GM19328 (cell line): ENCODE measurements around the gene OTOP3.
"Not testable (repeated sequence)": the region's sequence is repeated elsewhere in the genome, so short reads cannot be mapped to it uniquely, and the experiment has no call there.

ENCODE experiments used
- ATAC-seq: cut with Tn5 transposase; IDR thresholded peaks from one replicate; pipeline ENCODE4 v1.9.1; 2021; ENCODE audit warnings: mild to moderate bottlenecking, moderate library complexity; ENCODE audit not compliant: unreplicated experiment

The OTOP3 gene

DNA sequence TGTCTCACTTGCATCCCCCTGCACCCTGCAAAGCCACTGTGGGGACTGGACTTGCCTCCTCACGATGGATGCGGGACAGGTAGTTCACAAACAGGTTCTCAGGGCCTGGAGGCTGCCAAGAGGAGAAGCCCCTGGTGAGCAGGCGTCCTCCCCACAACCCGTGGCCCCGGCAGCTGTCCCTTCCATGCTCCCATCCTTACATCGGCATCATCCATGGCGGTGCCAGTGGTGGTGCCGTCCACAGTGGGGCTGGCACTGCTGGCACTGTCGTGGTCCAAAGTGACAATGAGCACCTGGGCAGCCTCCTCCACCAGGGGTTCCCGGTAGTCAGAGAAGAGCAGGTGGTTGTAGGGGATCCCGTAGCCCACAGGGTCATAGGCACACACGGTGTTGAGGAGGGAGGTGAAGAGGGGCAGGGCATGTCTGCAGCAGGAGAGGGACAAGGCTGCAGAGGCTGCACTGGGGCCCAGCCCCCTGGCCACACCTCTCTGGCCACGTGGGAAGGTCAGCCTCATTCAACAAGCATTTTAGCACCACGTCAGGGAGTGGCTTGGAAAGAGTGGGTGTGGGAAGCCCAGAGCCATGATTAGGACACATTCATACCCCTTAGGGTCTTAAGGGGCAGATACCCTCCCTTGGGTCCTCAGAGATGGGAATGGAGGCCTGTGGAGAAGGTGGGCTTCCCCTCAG is 24.3 kb downstream of the OTOP3 start:
- no peak for ATAC-seq

DNA sequence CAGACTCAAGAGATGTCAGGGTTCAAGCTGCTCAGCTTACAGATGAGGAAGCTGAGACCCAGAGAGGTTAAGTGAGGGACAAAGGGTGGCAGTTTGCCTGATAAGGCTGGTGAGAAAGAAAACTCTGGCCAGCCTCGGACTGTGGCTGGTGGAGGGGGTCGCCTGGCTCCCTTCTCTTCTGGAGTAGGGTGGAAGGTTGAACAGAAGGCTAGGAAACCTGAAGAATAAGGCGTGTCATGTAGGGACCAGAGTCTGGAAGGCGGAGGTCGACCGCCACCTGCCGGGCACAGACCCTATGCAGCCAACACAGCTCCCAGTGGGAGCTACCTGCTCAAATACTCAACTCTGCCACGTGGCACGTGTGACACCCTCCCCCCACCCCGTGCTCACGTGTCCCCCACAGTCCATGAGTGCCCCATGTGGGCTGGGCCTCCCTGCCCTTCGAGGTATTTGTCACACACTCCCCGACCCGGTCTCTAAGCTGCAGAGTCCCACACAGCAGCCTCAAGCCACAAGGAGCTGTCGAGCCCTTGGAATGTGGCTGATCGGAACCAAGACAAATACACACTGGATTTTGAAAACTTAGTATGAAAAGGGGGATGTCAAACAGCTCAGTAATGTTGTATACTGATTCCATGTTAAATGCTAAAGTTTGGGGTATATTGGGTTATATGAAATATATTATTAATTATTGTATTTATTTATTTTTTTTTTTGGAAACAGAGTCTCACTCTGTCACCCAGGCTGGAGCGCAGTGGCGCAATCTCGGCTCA is 25.1 kb downstream of the OTOP3 start:
- no peak for ATAC-seq

DNA sequence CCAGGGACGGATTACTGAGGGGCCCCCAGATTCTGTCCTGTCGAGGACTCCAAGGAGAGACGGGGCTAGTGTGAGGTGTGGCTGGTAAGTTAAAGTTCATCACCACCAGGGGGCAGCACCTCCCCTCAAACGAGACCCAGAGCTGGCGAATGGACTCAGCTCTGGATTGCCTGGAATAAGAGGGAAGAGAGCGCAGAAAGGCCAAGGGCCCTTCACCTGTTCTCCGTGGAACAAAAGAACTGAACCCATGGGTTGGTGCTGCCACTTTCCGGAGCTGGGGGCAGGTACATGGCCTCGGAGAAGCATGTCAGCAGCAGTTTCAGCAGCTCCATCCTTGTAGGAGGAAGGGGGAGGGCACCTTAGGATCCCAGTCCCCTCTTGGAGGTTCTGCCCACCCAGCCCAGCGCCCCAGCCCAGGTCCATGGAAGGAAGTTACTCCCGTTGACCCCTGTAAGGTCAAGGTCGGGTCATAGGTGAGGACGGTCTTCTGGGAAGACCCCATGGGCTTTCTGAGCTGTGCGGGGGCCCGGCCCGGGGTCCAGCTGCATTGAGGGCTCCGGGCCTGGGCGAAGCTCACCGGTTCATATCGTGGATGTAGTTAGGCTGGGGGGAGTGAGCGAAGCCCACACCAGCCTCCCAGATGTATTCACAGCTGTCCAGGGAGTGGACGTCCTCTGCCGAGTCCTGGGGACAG is 26.1 kb downstream of the OTOP3 start:
- ATAC-seq = no peak

DNA sequence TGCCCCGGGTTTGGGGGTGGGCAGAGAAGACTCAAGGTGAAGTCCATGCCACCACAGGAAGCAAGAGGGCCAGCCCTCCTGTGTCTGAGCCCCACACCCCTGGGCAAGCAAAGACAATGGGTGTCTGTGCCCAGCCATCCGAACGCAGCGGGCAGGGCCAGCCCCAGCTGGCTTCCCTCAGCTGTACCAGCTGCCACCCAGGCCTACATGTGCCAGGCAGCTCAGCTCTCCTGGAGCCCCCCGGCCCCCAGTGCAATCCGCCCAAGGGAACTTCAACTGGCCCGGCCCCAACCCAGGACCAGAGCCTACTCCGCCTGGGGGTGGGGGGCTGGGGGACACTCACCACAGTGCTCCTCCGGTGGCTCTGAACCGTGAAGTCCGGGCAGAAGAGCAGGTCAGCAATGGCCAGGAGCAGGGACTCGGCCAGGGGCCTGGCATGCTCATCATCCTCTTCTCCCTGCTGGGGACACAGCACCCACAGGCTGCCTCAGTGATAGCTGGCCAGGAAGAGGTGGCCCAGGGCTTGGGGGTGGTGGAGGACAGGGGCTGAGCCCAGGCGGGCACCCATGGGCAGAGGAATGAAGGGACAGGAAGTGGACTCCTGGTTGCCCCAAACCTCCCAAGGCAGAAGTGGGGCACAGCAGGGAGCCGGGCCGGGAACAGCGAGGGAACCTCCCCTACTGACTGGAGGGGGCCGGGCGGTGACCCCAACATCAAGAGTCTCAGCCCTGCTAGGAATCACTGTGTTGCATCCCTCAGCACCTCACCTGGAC is 27.1 kb downstream of the OTOP3 start:
- no peak for ATAC-seq

DNA sequence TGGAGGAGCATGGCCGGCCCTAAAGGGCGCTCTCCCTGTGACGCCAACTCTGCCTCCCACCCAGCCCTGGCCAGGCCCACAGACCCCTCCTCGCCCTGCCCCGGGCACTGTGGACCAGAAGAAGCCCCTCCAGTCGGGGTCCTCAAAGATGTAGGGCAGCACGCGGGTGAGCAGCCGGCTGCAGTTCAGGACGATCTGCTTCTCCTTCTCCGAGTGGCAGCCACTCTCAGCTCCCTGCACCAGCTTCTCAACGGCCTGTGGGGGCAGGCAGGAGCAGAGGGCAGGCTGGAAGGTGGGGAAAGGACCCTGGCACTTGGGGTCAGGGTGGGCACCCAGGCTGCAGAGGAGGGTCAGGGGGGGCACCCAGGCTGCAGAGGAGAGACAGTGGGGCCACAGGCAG is 28.0 kb downstream of the OTOP3 start:
- no peak for ATAC-seq

DNA sequence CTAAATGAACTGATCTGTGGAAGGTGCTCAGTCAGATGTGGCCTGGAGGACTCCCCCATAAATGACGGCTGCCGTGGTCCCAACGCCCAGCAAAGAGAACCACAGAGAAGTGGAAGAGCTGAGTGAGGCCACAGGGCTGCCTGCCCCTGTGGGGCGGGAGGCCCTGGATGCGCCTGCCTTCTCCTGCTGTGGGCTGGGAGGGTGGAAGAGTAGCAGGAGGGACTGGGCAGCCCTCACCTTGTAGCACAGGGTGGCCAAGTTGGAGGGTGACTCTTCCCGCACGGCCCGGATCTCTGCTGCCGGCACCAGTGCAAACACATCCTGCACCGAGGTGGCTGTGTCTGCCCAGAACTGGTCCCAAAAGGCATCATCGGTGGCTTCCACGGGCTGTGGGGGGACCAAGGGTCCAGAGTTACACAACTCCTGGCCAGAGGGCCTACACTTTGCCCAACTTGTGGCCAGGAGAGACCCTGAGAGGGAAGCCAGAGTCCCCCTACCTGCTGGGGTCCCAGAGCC is 28.6 kb downstream of the OTOP3 start:
- ATAC-seq = no peak

DNA sequence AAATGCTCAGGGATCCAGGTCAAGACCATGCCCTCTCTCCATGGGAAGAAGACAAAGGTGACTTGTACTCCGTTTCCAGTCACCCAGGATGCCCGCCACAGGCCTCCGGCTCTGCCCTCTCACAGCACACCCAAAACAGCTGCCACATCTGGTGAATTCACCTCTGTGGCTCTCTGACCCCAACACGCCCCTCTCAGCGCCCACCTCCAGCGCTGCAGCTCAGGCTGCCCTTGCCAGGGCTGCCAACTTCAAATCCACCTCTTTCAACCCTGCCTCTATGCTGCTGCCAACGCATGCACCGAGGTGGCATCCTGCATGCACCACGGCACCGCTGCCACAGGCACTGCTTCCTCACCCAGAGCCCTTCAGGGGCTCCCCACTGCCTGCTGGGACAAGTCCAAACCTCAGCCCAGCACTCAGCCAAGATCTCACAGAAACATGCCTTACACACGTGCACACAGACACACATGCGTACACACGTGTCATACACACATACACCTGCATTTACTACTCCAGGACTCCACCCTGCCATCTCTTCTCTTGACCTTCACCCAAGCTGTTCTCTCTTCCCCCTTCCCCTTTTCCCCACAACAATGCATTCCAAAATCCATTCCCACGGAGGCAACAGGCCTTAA is 29.4 kb downstream of the OTOP3 start:
- no peak for ATAC-seq

DNA sequence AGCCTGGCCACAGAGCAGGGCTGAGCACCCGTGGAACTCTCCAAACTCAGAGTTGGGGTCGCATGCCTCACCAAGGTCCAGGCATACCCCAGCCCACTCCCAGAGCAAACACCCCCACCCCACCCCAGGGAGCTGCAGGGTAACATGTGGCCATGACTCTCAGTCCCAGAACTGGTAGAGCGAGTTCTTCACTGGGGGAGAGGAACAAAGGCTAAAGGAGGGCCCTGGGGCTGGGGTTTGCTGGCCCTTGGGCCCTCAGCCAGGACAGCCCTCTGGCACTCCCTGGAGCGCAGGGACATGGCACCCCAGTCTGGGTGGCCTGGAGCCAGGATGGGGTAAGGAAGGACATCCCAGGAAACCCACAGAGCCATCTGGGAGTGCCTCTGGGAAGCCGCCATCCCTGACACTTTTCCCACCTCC is 32.7 kb downstream of the OTOP3 start:
- ATAC-seq = no peak

DNA sequence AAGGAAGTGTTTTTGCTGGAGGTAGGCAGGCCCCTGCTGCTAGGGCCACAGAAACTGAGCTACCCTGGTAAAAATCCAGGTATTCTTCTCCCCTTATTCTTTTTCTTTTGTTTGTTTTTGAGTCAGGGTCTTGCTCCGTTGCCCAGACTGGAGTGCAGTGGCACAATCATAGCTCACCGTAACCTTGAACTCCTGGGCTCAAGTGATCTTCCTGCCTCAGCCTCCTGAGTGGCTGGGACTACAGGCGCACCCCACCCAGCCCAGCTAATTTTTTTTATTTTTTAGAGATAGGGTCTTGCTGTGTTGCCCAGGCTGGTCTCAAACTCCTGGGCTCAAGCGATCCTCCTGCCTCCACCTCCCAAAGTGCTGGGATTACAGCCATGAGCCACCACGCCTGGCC is 33.8 kb downstream of the OTOP3 start:
- not testable (repeated sequence) for ATAC-seq

DNA sequence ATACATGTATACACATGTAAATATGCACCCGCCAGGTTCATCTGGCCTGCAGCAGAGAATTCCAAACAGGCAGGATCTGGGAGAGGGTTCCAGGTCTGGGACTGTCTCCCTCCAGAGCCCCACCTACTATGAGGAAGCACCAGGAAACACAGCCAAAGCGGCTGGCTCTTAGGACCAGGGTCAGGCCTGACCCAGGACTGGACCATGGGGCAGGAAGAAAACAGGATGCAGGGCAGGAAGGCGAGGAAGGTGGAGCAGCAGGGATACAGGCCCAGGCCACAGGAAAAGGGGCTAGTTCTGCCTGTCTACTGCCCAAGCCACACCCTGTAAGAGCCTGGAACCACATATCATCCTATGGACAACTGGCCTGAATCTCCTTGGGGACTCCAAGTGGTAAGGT is 34.7 kb downstream of the OTOP3 start:
- no peak for ATAC-seq

DNA sequence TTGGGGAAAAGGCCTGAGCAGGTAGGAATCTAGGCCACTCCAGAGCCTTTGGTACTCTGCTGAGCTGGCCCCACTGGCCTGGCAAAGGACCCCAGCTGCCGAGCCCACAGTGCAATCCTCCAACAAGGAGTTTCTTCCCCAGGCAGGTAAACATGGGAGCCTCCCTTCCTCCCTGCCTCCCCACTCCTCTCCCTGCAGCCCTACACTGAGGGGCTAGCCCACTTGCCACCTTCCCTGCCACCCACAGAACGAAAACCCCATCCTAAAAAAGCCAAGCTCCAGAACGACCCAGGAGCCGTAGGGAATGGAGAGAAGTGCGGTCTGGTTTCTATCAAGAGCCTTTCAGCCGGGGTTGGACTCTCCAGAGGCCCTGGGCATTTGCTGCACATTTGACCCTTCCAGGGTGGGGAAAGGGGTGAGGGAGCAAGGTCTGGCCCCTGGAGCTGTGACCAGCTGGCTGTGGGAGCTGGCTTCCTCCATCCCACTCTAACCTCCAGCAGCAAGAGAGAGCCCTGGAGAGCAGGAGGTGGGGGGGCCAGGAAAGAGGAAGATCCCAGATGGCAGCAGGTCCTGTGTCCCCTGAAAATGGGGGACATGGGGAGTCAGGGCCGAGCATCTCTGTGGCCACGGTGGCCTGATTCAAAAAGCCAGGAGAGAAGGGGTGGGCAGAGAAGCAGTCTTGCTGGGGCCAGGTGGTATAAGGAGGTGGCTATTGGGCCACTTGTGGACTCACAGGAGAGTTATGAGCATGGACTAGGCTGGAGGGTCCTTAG is 35.6 kb downstream of the OTOP3 start:
- no peak for ATAC-seq

DNA sequence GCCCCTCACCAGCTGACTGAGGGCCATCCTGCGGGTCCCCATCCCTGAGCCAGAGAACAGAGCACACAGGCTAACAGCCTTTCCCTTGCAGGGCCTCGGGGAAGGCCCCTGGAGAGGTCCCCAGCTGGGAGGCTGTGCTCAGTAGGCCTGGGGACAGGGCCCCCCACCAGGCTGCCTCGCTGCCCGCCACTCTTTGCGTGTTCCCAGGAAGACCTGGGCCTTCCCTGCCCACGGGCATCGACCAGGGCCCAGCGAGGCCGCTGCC is 36.1 kb downstream of the OTOP3 start:
- ATAC-seq = no peak

DNA sequence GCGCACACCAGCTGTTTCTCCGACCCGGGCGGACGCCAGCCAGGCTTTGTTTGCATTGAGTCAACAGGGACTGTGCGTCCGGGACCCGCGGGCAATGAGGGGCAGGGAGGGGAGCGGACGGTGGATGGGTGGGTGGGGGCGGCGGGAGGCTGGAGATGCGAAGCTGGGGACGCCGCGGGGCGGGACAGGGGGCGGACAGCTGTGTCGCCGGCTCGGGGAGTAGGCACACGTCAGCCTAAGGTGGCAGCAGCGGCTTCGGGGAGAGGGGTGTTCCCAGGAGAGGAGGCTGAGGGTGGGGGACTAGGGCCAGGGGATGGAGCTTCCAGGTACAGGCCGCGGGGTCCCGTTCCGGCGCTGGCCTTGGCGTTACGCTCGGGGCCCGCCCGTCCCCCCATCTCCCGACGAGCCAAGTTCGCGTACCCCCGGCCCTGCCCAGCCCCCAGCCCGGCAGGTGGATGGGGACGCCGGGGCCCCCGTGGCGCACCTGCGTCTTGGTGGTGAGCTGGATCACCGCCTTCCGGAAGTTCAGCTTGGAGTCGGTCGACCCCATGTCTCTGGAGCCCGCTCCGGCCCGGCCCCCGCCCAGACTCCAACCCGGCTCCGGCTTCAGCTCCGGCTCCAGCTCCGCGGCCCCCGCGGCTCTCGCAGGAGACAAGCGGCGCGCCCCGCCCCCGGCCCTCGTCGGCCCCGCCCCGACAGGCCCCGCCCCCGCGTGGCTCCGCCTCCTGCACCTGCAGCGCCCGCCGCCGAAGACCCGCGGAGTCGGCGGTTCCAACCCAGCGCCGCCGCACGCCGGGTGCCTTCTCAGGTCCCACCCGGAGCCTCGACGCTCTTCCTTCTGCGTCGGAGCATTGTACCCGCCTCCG is 36.6 kb downstream of the OTOP3 start, which contains the start of gene HID1:
Gene HID1, minus strand, starts transcription at position 653 of the 866 bp plus-strand sequence. Its CDS starts 103 bp downstream, at position 550.
- no peak for ATAC-seq

DNA sequence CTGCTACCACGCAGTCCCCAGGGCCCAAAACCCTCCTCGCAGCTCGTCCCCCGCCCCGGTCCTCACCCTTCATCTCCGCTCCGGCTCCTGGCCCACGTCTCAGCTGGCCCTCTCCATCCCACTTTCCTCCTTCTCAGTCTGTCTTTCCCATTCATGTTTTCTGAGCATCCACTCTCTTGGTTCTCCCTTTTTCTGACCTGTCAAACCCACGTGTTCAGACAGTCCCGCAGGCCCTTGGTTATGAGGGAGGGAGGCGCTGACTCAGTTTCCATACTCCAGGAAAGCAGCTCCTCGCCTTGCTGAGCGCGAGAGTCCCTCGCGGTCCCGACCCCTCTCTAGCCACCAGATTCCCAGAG is 37.3 kb downstream of the OTOP3 start:
- ATAC-seq = no peak

DNA sequence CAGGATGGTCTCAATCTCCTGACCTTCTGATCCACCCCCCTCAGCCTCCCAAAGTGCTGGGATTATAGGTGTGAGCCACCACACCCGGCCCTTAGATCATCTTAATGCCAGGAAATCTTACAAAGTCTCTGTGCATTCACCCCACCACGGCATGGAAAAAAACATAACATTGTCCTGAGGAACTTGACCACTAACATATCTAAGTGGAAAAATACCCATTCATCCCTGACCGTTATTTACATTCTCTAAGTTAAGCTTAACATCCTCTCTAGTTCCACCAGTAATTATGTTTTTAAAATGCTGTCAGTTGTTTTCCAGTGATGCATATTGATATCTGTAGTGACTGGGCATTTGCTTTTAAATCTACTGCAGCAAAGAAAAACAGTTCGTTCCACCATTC is 40.2 kb downstream of the OTOP3 start:
- ATAC-seq = no peak

DNA sequence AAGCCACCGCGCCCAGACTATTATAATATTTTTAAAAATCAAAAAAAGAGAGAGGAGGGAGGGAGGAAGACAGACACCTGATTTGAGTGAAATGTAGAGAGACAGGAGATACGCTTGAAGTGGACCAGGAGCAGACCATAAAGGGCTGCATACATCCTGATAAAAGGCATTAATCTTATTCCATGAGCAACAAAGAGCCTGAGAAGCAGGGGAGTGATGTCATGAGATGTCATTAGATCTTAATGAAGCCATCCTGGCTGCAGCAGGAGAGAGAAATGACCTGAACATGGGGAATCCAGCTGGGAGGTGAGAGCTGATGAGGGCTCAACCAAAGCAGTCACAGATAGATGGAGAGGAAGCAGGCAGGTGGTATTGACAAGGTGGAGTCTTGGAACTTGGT is 42.1 kb downstream of the OTOP3 start:
- no peak for ATAC-seq

DNA sequence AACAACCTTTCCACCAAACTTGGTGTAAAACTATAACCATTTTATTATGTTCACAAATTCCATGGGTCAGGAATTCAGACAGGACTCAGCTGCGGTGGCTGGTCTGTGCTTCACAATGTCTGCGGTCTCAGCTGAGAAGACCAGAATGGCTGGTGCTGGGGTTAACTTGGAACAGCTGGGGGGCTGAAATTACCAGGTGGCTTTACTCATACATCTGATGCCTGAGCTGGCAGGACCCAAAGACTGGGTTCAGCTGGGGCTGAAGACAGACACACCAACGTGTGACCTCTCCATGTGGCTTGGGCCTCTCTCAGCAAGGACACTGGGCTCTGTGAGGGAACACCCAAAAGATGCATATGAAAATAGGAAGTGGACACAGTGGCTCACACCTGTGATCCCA is 42.5 kb downstream of the OTOP3 start:
- no peak for ATAC-seq

DNA sequence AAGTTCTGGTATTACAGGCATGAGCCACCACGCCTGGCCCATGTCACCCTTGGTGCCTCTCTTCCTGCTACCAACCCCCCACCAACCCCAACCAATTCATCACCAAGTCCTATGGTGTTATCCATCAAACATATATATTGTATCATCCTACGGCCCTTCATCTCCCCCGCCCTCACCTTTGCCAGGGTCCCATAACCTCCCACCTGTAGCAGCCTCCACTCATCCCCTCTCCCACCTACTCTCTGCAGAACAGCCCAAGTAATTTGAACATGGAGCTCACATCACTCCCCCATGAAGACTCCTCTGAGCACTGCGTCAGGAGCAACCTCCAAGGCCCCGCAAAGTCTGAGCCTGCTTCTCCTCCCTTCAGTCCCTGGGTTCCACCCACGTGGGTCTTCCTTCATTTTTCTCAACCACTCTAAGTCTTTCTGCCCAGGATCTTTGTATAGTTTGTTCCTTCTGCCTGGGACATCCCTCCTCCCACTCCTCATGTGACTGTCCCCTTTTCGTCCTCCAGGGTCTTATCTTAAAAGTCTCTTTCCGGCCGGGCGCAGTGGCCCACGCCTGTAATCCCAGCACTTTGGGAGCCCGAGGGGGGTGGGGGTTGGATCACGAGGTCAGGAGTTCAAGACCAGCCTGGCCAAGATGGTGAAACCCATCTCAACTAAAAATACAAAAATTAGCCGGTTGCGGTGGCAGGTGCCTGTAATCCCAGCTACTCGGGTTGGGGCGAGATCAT is 43.9 kb downstream of the OTOP3 start:
- no peak for ATAC-seq
